H54 (cell line): ENCODE data around the gene VPS45.
"Not testable (repeated sequence)": the region's sequence is repeated elsewhere in the genome, so short reads cannot be mapped to it uniquely, and the experiment has no call there.

Experiments used
- DNase-seq: peaks from one replicate; pipeline ENCODE4 v3.0.0; 2011; ENCODE audit warnings: low spot score, mixed read lengths; ENCODE audit not compliant: insufficient read length
- FAIRE-seq: peaks from 3 replicates; lab custom pipeline; 2011; peaks lifted over from hg19 to GRCh38; lab: Jason Lieb, UNC
- POLR2A ChIP-seq: IDR thresholded peaks from 2 replicates; pipeline ENCODE4 v1.6.1; 2011; ENCODE audit warnings: low read depth, mild to moderate bottlenecking, low read length

VPS45 gene

GRCh38 chr1:150127868-150128267 lies 60.3 kb downstream of the VPS45 start:
- no peak for FAIRE-seq

DNA sequence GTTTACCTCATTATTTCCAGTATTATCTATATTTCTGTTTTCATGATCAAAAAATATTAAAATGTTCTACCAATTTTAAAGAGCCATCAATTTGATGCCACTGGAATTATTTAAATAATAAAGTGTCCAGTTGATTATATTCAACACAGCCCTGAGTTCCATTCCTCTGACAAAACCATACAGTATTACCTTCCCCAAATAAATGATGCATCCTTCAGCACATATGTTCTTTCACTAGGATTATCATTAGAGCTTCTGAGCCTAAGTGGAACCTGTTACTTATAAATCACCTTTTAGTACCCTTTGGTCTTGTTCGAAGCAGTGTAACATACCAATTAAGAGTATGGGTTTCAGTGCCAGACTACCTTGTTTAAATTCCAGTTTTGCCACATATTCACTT lies 64.8 kb downstream of the VPS45 start:
- TF ChIP-seq POLR2A: no peak
- no peak for FAIRE-seq

More at GRCh38 chr1:150127868-150128267, 60.3 kb downstream of the VPS45 start:
- DNase-seq: no peak
- TF ChIP-seq POLR2A: no peak

GRCh38 chr1:150134537-150134936 lies 67.0 kb downstream of the VPS45 start:
- DNase-seq (no peak), FAIRE-seq (no peak)
- TF ChIP-seq POLR2A: no peak

More for the DNA sequence above, 64.8 kb downstream of the VPS45 start:
- no peak for DNase-seq

GRCh38 chr1:150135400-150135799 lies 67.8 kb downstream of the VPS45 start:
- not testable (repeated sequence) for DNase-seq, FAIRE-seq

- no peak for TF ChIP-seq POLR2A
- DNase-seq (no peak), FAIRE-seq (no peak)
Measured at GRCh38 chr1:150138044-150138443, 70.5 kb downstream of the VPS45 start.

DNA sequence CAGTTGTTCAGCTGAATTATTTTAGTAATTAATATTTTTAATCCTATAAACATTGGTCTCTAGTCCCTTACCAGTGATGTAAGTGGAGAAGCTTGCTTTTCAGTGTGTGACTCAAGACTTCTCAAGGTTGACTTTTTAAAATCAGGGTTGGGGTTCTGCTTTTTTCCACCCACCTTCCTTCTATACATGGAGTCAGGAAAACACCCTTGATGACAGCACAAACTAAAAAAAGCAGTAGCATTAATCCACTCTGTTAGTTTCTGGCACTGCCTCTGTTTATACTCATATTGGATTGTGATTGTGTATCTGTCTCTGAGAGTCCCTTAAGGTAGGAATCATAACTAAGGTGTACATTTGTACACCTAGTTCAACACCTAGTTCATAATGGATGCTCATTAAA lies 73.9 kb downstream of the VPS45 start:
- DNase-seq: no peak
- no peak for TF ChIP-seq POLR2A

GRCh38 chr1:150142083-150142482 lies 74.5 kb downstream of the VPS45 start:
- no peak for FAIRE-seq
- TF ChIP-seq POLR2A: no peak
- no peak for DNase-seq

More for the DNA sequence above, 73.9 kb downstream of the VPS45 start:
- no peak for FAIRE-seq

GRCh38 chr1:150144606-150145005 lies 77.0 kb downstream of the VPS45 start:
- no peak for DNase-seq
- FAIRE-seq: no peak
- TF ChIP-seq POLR2A: no peak

- DNase-seq: not testable (repeated sequence)
Measured at GRCh38 chr1:150146016-150146415, 78.4 kb downstream of the VPS45 start.

DNA sequence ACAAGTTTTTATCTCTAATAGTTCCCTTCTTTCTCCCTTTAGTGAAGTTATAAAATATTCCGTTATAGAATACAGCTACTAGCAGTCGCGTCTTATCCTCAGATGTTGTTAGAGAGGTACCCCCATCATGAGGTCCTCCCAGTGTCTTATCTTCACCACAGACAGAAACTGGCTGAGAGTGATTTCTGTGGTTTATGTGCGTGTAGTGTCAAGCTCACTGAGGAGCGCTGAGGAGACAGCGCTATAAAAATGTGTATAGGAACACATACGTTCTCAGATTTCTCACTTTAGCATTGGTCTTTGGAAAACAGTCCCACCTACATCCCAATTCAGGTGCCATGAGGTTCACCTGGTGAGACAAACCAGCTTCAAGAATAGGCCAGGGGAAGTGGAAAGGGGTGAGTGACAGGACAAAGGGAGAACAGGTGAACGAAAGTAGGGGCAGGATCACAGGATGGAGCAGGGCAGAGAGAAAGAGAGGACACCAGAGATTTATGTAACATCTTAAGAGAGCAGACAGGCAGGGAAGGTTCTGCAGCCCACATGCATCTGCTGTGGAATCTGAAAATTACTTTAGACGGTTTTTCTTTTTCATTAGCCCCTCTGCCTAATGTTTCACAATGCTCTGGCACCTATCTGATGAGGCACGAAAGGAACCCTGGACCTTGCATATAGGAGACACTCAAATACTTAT lies 79.4 kb downstream of the VPS45 start:
- no peak for TF ChIP-seq POLR2A
- no peak for FAIRE-seq
- no peak for DNase-seq

More at GRCh38 chr1:150146016-150146415, 78.4 kb downstream of the VPS45 start:
- not testable (repeated sequence) for FAIRE-seq

DNA sequence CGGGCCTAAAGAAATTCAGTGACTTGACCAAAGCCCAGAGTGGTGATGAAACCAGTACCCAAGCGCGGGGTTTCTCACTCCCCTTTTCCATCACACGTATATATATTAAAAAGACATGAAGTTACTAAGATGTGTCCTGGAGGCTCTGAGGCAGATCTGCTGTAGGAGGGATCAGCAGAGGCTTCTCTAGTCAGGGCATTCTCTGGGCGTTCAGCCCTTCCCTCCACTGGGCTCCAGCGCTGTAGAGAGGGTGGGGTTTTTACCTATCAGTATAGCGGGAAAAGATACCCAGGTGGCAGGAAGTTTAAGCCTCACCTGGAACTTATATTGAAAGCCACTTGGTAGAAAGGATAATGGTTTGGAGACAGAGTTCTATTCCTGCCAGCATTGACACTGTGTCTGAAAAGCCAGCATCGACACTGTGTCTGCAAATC lies 81.3 kb downstream of the VPS45 start:
- no peak for TF ChIP-seq POLR2A
- FAIRE-seq (no peak), DNase-seq (no peak)

GRCh38 chr1:150149271-150150132 lies 81.9 kb downstream of the VPS45 start, which contains the start of gene PLEKHO1:
Gene PLEKHO1 (plus strand): TSS chr1:150149916. CDS start chr1:150150258, 342 bp downstream.
- FAIRE-seq (no peak), DNase-seq (peak; percentile 67)
- TF ChIP-seq POLR2A: peak; percentile 33; the same call in 1 of the 2 replicates

GRCh38 chr1:150150133-150151021 lies 82.8 kb downstream of the VPS45 start:
- TF ChIP-seq POLR2A: no peak
- no peak for FAIRE-seq
- DNase-seq: no peak
